ENCODE data around the gene PAIP2.

DNA sequence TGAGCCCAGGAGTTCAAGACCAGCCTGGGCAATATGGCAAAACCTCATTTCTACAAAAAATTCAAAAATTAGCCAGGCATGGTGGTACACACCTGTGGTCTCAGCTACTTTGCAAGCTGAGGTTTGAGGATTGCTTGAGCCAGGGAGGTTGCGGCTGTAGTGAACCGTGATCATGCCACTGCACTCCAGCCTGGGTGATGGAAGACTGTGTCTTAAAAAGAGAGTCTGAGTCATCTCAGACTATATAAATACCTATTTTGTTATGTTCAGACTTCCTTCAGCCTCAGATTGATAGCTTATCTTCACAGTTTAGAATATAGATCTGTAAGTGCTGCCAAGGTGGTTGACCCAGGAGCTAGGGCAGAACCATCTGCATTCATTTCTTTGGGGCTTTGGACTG lies 1.6 kb upstream of the PAIP2 start:
- TF ChIP-seq, protein P1, sequence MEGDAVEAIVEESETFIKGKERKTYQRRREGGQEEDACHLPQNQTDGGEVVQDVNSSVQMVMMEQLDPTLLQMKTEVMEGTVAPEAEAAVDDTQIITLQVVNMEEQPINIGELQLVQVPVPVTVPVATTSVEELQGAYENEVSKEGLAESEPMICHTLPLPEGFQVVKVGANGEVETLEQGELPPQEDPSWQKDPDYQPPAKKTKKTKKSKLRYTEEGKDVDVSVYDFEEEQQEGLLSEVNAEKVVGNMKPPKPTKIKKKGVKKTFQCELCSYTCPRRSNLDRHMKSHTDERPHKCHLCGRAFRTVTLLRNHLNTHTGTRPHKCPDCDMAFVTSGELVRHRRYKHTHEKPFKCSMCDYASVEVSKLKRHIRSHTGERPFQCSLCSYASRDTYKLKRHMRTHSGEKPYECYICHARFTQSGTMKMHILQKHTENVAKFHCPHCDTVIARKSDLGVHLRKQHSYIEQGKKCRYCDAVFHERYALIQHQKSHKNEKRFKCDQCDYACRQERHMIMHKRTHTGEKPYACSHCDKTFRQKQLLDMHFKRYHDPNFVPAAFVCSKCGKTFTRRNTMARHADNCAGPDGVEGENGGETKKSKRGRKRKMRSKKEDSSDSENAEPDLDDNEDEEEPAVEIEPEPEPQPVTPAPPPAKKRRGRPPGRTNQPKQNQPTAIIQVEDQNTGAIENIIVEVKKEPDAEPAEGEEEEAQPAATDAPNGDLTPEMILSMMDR (IDR thresholded peaks at IDR 0.05) = no peak
- TF ChIP-seq POLR2A (IDR thresholded peaks at IDR 0.05) (no peak), POLR2AphosphoS5 (IDR thresholded peaks at IDR 0.05) (no peak)

Measured in prostate gland (tissue), 2 donors.